PC-3 (cell line): ENCODE results near the gene BRINP1. TPM values are rescaled to one million over a fixed set of nuclear protein-coding genes. Genes with fewer than 3 reads are reported as not detected.

ENCODE experiments used
- ATAC-seq: fragments of 200-7000 bp; cut with Tn5 transposase; 2 replicates; pipeline ENCODE4 v1.9.1; 2020; ENCODE audit warnings: mild to moderate bottlenecking, moderate library complexity
- BruUV-seq: library from RNA; stranded (reverse); fragments of 400-500 nt; replicated peaks from 2 replicates; lab custom pipeline; 2021; lab: Mats Ljungman, UMichigan
- CTCF ChIA-PET: fragments of 300-600 bp; sonication (Branson Sonifier 250); formaldehyde crosslinking; loops from one replicate; lab custom pipeline; 2022; ENCODE audit warnings: antibody characterized with exemption; lab: Charles Lee
- POLR2A ChIA-PET: fragments of 300-600 bp; sonication (Branson Sonifier 250); formaldehyde crosslinking; loops from one replicate; lab custom pipeline; 2022; ENCODE audit warnings: antibody characterized with exemption; ENCODE audit not compliant: unreplicated experiment; lab: Charles Lee
- DNase-seq: peaks from one replicate; pipeline ENCODE4 v3.0.0-alpha.2; 2015
- H2AFZ ChIP-seq: fragments of 300-600 bp; sonication (generic); 2 replicates; pipeline ENCODE4 v1.6.0; 2016; ENCODE audit warnings: antibody characterized with exemption, low read length
- H3F3A ChIP-seq: fragments of 300-600 bp; sonication (generic); one replicate; pipeline ENCODE4 v1.6.0; 2017; ENCODE audit warnings: antibody characterized with exemption, low read length, control low read depth, mild to moderate bottlenecking; ENCODE audit not compliant: unreplicated experiment
- H3K27ac ChIP-seq: fragments of 300-600 bp; sonication (generic); 2 replicates; pipeline ENCODE4 v1.5.1; 2016; ENCODE audit warnings: mild to moderate bottlenecking, low read length
- H3K27me3 ChIP-seq: fragments of 300-600 bp; sonication (generic); 2 replicates; pipeline ENCODE4 v1.6.1; 2016; ENCODE audit warnings: low read length, mixed read lengths
- H3K36me3 ChIP-seq: fragments of 300-600 bp; sonication (generic); 2 replicates; pipeline ENCODE4 v1.6.1; 2016; ENCODE audit warnings: low read depth, mixed run types, low read length, mixed read lengths
- H3K4me1 ChIP-seq: fragments of 300-600 bp; sonication (generic); 2 replicates; pipeline ENCODE4 v1.5.1; 2016; ENCODE audit warnings: low read length; ENCODE audit not compliant: insufficient read depth
- H3K4me2 ChIP-seq: fragments of 300-600 bp; sonication (generic); 2 replicates; pipeline ENCODE4 v1.6.0; 2016; ENCODE audit warnings: low read length
- H3K4me3 ChIP-seq: fragments of 300-600 bp; sonication (generic); 2 replicates; pipeline ENCODE4 v1.5.1; 2016; ENCODE audit warnings: mild to moderate bottlenecking, low read length, mixed read lengths
- H3K79me2 ChIP-seq: fragments of 300-600 bp; sonication (generic); 2 replicates; pipeline ENCODE4 v1.6.1; 2017; ENCODE audit warnings: low read length, mixed read lengths
- H3K9ac ChIP-seq: fragments of 300-600 bp; sonication (generic); 2 replicates; pipeline ENCODE4 v1.6.0; 2016; ENCODE audit warnings: mild to moderate bottlenecking, low read length
- H3K9me2 ChIP-seq: fragments of 300-600 bp; sonication (generic); replicated peaks from 2 replicates; pipeline ENCODE4 v1.6.1; 2016; ENCODE audit warnings: mixed run types, low read length, mixed read lengths
- H3K9me3 ChIP-seq: fragments of 300-600 bp; sonication (generic); 2 replicates; pipeline ENCODE4 v1.6.1; 2016; ENCODE audit warnings: low read length, mixed read lengths
- H4K20me1 ChIP-seq: fragments of 300-600 bp; sonication (generic); 2 replicates; pipeline ENCODE4 v1.6.1; 2016; ENCODE audit warnings: low read length, mixed read lengths
- CTCF ChIP-seq: fragments of 300-600 bp; sonication (generic); conservative IDR thresholded peaks from 2 replicates; pipeline ENCODE4 v1.5.1; 2017; ENCODE audit warnings: antibody characterized with exemption, low read depth, mild to moderate bottlenecking, low read length
- EZH2 ChIP-seq: fragments of 300-600 bp; sonication (generic); IDR thresholded peaks from one replicate; pipeline ENCODE4 v1.6.1; 2017; ENCODE audit warnings: antibody characterized with exemption, mild to moderate bottlenecking, low read length; ENCODE audit not compliant: unreplicated experiment
- EZH2phosphoT487 ChIP-seq: fragments of 300-600 bp; sonication (generic); IDR thresholded peaks from 2 replicates; pipeline ENCODE4 v1.6.1; 2018; ENCODE audit warnings: mild to moderate bottlenecking, antibody characterized with exemption, low read length, borderline replicate concordance
- intact Hi-C: fragments of 100-400 bp; cut with micrococcal nuclease; formaldehyde crosslinking; loops from 2 replicates; pipeline ENCODE4 v1.9.0; 2023
- total RNA-seq: library from RNA; depleted of rRNA; stranded (reverse); fragments of >200 nt; gene quantifications from 2 replicates; pipeline ENCODE4 v1.2.3, GENCODE V29; 2014

BRINP1 gene
- total RNA-seq, 1 experiment from 2014 or later, result not detected

- Histone ChIP-seq H3K9ac (no peak overlapping the region), H3K4me1 (no peaks in the 10 kb centered on the region), H4K20me1 (no peaks in the 10 kb centered on the region), H3K9me2 (no peaks in the 10 kb centered on the region), H3K27ac (no peak overlapping the region), H3K36me3 (no peaks in the 10 kb centered on the region), H3K4me3 (no peak overlapping the region), H2AFZ (no peak overlapping the region), H3K79me2 (no peaks in the 10 kb centered on the region), H3K27me3 (no peaks in the 10 kb centered on the region), H3K4me2 (no peak overlapping the region), H3K9me3 (no peaks in the 10 kb centered on the region), H3F3A (no peaks in the 10 kb centered on the region)
- ChIA-PET CTCF (no interaction called here), POLR2A (no interaction called here)
- DNase-seq (no peak), ATAC-seq (no peak)
- intact Hi-C loops, result no loop called here
- no TSS peak for BruUV-seq
- TF ChIP-seq CTCF (no peak), EZH2phosphoT487 (no peak), EZH2 (no peak)
Measured at GRCh38 chr9:119366909-119367682, 2.1 kb downstream of the BRINP1 start.

- Histone ChIP-seq H3K9me2 (no peaks in the 10 kb centered on the region), H3K27ac (no peak overlapping the region), H3K4me2 (no peak overlapping the region), H3K9ac (no peak overlapping the region), H3K4me3 (no peak overlapping the region), H4K20me1 (no peaks in the 10 kb centered on the region), H3K27me3 (no peaks in the 10 kb centered on the region), H2AFZ (no peak overlapping the region), H3K79me2 (no peaks in the 10 kb centered on the region), H3K36me3 (no peaks in the 10 kb centered on the region), H3F3A (no peaks in the 10 kb centered on the region), H3K9me3 (no peaks in the 10 kb centered on the region), H3K4me1 (no peaks in the 10 kb centered on the region)
- DNase-seq, result peak; percentile 4
- TF ChIP-seq CTCF (peak; percentile 37), EZH2phosphoT487 (no peak)
- intact Hi-C loops, result no loop called here
- no peak for ATAC-seq
- no TSS peak for BruUV-seq
- ChIA-PET POLR2A (no interaction called here), CTCF (no interaction called here)
Measured at GRCh38 chr9:119365291-119366027, 3.8 kb downstream of the BRINP1 start.

GRCh38 chr9:119360237-119360636, 9.0 kb downstream of the BRINP1 start:
- Histone ChIP-seq H3K4me3 (no peak overlapping the region), H3K9me3 (no peaks in the 10 kb centered on the region), H3F3A (no peaks in the 10 kb centered on the region), H3K9ac (no peak overlapping the region), H2AFZ (no peak overlapping the region), H3K9me2 (no peaks in the 10 kb centered on the region), H3K4me2 (no peak overlapping the region), H4K20me1 (no peaks in the 10 kb centered on the region), H3K36me3 (no peaks in the 10 kb centered on the region), H3K79me2 (no peaks in the 10 kb centered on the region), H3K27ac (no peak overlapping the region), H3K4me1 (no peaks in the 10 kb centered on the region), H3K27me3 (no peaks in the 10 kb centered on the region)
- TF ChIP-seq CTCF (no peak), EZH2 (no peak), EZH2phosphoT487 (no peak)
- POLR2A ChIA-PET, result no interaction called here
- DNase-seq (no peak), ATAC-seq (no peak)
- intact Hi-C loops, result no loop called here
- CTCF ChIA-PET, result no interaction called here
- BruUV-seq, result no TSS peak
